Suprapubic skin (tissue), 3 donors: ENCODE data around the gene C11orf21.

Experiments
- CTCF ChIP-seq, 2 donors: fragments of 200-600 bp in 1 of 2; fragments of 450-650 bp in 1 of 2; sonication (generic) in 1 of 2; IDR thresholded peaks; one replicate each; pipeline ENCODE4 v1.5.1; 2016 to 2019; ENCODE audit warnings: antibody characterized with exemption in 2 of 2, mild to moderate bottlenecking in 1 of 2, moderate library complexity in 1 of 2
- POLR2A ChIP-seq, 2 donors: fragments of 450-650 bp; IDR thresholded peaks; one replicate each; pipeline ENCODE4 v1.6.1; 2017; ENCODE audit warnings: antibody characterized with exemption in 2 of 2, mild to moderate bottlenecking in 2 of 2, moderate library complexity in 2 of 2

GRCh38 chr11:2319791-2320472 lies 18.2 kb upstream of the C11orf21 start:
- TF ChIP-seq POLR2A (IDR thresholded peaks at IDR 0.05) (no peak), CTCF (IDR thresholded peaks at IDR 0.05) (no peak)
